ENCODE results near the gene PCDHGB4. TPM values are rescaled to one million over a fixed set of nuclear protein-coding genes. Genes with fewer than 3 reads are reported as not detected.
A peak's percentile ranks its signal among the peaks of the same experiment; 100 is the strongest.

PCDHGB4 gene
- total RNA-seq, 1 donor from 2014 or later, result 13.0 TPM

GRCh38 chr5:141383345-141383744 lies 4.2 kb upstream of the PCDHGB4 start:
- peaks cover 1% of the 10 kb centered on the region for H3K36me3 Mint-ChIP-seq
- no peak overlapping the region for H3K27ac Mint-ChIP-seq
- no peak overlapping the region for H3K4me3 Mint-ChIP-seq
- DNase-seq (ENCODE audit: extremely low spot score, unreplicated experiment), result no peak
- H3K27me3 Mint-ChIP-seq, result no peaks in the 10 kb centered on the region
- no peaks in the 10 kb centered on the region for H3K4me1 Mint-ChIP-seq (ENCODE audit: unreplicated experiment)
- no peaks in the 10 kb centered on the region for H3K9me3 Mint-ChIP-seq
- TF ChIP-seq CTCF (conservative IDR thresholded peaks at IDR 0.05), result no peak

GRCh38 chr5:141384471-141385267 lies 2.8 kb upstream of the PCDHGB4 start:
- peaks cover 7% of the 10 kb centered on the region for H3K36me3 Mint-ChIP-seq
- no peaks in the 10 kb centered on the region for H3K9me3 Mint-ChIP-seq
- DNase-seq (ENCODE audit: extremely low spot score, unreplicated experiment), result peak; percentile 58
- no peak overlapping the region for H3K4me3 Mint-ChIP-seq
- no peaks in the 10 kb centered on the region for H3K27me3 Mint-ChIP-seq
- no peak for TF ChIP-seq CTCF (conservative IDR thresholded peaks at IDR 0.05)
- H3K4me1 Mint-ChIP-seq (ENCODE audit: unreplicated experiment), result no peaks in the 10 kb centered on the region
- no peak overlapping the region for H3K27ac Mint-ChIP-seq

DNA sequence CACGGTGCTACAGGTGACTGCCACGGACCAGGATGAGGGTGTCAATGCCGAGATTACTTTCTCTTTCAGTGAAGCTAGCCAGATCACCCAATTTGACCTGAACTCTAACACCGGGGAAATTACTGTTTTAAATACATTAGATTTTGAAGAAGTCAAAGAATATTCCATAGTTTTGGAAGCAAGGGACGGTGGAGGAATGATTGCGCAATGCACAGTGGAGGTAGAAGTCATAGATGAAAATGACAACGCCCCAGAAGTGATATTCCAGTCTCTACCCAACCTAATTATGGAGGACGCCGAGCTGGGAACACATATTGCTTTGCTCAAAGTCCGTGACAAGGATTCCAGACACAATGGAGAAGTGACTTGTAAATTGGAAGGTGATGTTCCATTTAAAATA lies 1.2 kb downstream of the PCDHGB4 start:
- Mint-ChIP-seq H3K27me3 (no peaks in the 10 kb centered on the region), H3K27ac (no peak overlapping the region), H3K4me1 (ENCODE audit: unreplicated experiment) (no peaks in the 10 kb centered on the region), H3K4me3 (peak overlapping the region; percentile 68), H3K36me3 (peaks cover 16% of the 10 kb centered on the region), H3K9me3 (peaks cover 6% of the 10 kb centered on the region)
- no peak for DNase-seq (ENCODE audit: extremely low spot score, unreplicated experiment)
- no peak for TF ChIP-seq CTCF (conservative IDR thresholded peaks at IDR 0.05)

GRCh38 chr5:141389153-141390042 lies 1.9 kb downstream of the PCDHGB4 start:
- Mint-ChIP-seq H3K27me3 (no peaks in the 10 kb centered on the region), H3K4me3 (no peak overlapping the region), H3K4me1 (ENCODE audit: unreplicated experiment) (no peaks in the 10 kb centered on the region), H3K9me3 (peaks cover 10% of the 10 kb centered on the region), H3K27ac (peak overlapping the region; percentile 4), H3K36me3 (peaks cover 20% of the 10 kb centered on the region)
- no peak for TF ChIP-seq CTCF (conservative IDR thresholded peaks at IDR 0.05)
- peak; percentile 55 for DNase-seq (ENCODE audit: extremely low spot score, unreplicated experiment)

GRCh38 chr5:141392429-141393198 lies 5.1 kb downstream of the PCDHGB4 start, which contains the start of gene PCDHGA8:
Gene PCDHGA8, plus strand, starts transcription at chr5:141392633. Its CDS starts 181 bp downstream, at chr5:141392814.
- H3K4me3 Mint-ChIP-seq, result no peak within 1 kb of the TSS
- peaks cover 22% of the 10 kb centered on the region for H3K36me3 Mint-ChIP-seq
- DNase-seq (ENCODE audit: extremely low spot score, unreplicated experiment), result no peak
- H3K27ac Mint-ChIP-seq, result no peak within 1 kb of the TSS
- H3K9me3 Mint-ChIP-seq, result peaks cover 14% of the 10 kb centered on the region
- no peaks in the 10 kb centered on the region for H3K27me3 Mint-ChIP-seq
- TF ChIP-seq CTCF (conservative IDR thresholded peaks at IDR 0.05), result no peak
- H3K4me1 Mint-ChIP-seq (ENCODE audit: unreplicated experiment), result no peaks in the 10 kb centered on the region
